A673 (cell line): Measurements from ENCODE around the gene C17orf100. TPM values are rescaled to one million over a fixed set of nuclear protein-coding genes. Genes with fewer than 3 reads are reported as not detected.

Experiments
- BruUV-seq: library from RNA; stranded (reverse); fragments of 400-500 nt; replicated peaks from 2 replicates; lab custom pipeline; 2021; lab: Mats Ljungman, UMichigan
- CTCF ChIA-PET: fragments of 300-600 bp; sonication (Branson Sonifier 250); formaldehyde crosslinking; loops from one replicate; lab custom pipeline; 2022; ENCODE audit warnings: antibody characterized with exemption; lab: Charles Lee
- POLR2A ChIA-PET: fragments of 300-600 bp; sonication (Branson Sonifier 250); formaldehyde crosslinking; loops from one replicate; lab custom pipeline; 2022; ENCODE audit warnings: antibody characterized with exemption; ENCODE audit not compliant: low non-redundant PET; lab: Charles Lee
- DNase-seq: peaks from one replicate; pipeline ENCODE4 v3.0.0-alpha.2; 2015; ENCODE audit warnings: low spot score
- H3K27ac ChIP-seq: fragments of 200-600 bp; sonication (generic); 2 replicates; pipeline ENCODE4 v1.5.1; 2016; ENCODE audit warnings: mixed run types, low read depth, mild to moderate bottlenecking, mixed read lengths, antibody characterized with exemption, low read length; ENCODE audit not compliant: poor library complexity, severe bottlenecking
- H3K27me3 ChIP-seq: fragments of 200-600 bp; sonication (generic); replicated peaks from 2 replicates; pipeline ENCODE4 v1.6.1; 2017; ENCODE audit warnings: mixed run types, low read depth, mild to moderate bottlenecking, mixed read lengths, antibody characterized with exemption, low read length; ENCODE audit not compliant: insufficient read depth, poor library complexity
- H3K36me3 ChIP-seq: fragments of 200-600 bp; sonication (generic); 2 replicates; pipeline ENCODE4 v1.6.1; 2016; ENCODE audit warnings: mixed run types, mild to moderate bottlenecking, mixed read lengths, antibody characterized with exemption, low read length; ENCODE audit not compliant: insufficient read depth, poor library complexity, severe bottlenecking
- H3K4me1 ChIP-seq: fragments of 200-600 bp; sonication (generic); 2 replicates; pipeline ENCODE4 v1.6.1; 2017; ENCODE audit warnings: mixed run types, mild to moderate bottlenecking, mixed read lengths, antibody characterized with exemption, low read length; ENCODE audit not compliant: insufficient read depth, poor library complexity, severe bottlenecking
- H3K4me3 ChIP-seq: fragments of 200-600 bp; sonication (generic); 2 replicates; pipeline ENCODE4 v1.5.1; 2016; ENCODE audit warnings: low read depth, mixed run types, mild to moderate bottlenecking, mixed read lengths, low read length; ENCODE audit not compliant: poor library complexity, severe bottlenecking
- H3K9me3 ChIP-seq: fragments of 200-600 bp; sonication (generic); 2 replicates; pipeline ENCODE4 v1.6.1; 2016; ENCODE audit warnings: mixed run types, low read depth, mild to moderate bottlenecking, mixed read lengths, antibody characterized with exemption, low read length; ENCODE audit not compliant: poor library complexity, severe bottlenecking
- EZH2 ChIP-seq: fragments of 200-600 bp; sonication (generic); IDR thresholded peaks from 2 replicates; pipeline ENCODE4 v1.6.1; 2017; ENCODE audit warnings: borderline replicate concordance, low read depth, mild to moderate bottlenecking, mixed read lengths, antibody characterized with exemption, low read length; ENCODE audit not compliant: poor library complexity, severe bottlenecking
- intact Hi-C: fragments of 100-400 bp; cut with micrococcal nuclease; formaldehyde crosslinking; loops from one replicate; pipeline ENCODE4 v1.10.0; 2022; ENCODE audit not compliant: unreplicated experiment
- total RNA-seq: library from RNA; stranded (reverse); gene quantifications from 2 replicates; pipeline ENCODE4 v1.2.3, GENCODE V29; 2021
- TF ChIP-seq, protein P1 (sequence below): fragments of 300-800, 200-600 bp; sonication (generic); conservative IDR thresholded peaks from 2 replicates; pipeline ENCODE4 v1.5.1; 2017; ENCODE audit warnings: low read depth, mild to moderate bottlenecking, antibody characterized with exemption, low read length, moderate library complexity, mixed read lengths

The C17orf100 gene
- total RNA-seq, 1 experiment from 2014 or later: 3.1 TPM

- Histone ChIP-seq H3K9me3 (no peaks in the 10 kb centered on the region), H3K4me1 (no peaks in the 10 kb centered on the region), H3K36me3 (no peaks in the 10 kb centered on the region), H3K27ac (no peak overlapping the region), H3K27me3 (peaks cover 17% of the 10 kb centered on the region), H3K4me3 (no peak overlapping the region)
- DNase-seq: no peak
- ChIA-PET CTCF (no interaction called here), POLR2A (no interaction called here)
- BruUV-seq: no TSS peak
- no peak for TF ChIP-seq EZH2
- TF ChIP-seq, protein P1, sequence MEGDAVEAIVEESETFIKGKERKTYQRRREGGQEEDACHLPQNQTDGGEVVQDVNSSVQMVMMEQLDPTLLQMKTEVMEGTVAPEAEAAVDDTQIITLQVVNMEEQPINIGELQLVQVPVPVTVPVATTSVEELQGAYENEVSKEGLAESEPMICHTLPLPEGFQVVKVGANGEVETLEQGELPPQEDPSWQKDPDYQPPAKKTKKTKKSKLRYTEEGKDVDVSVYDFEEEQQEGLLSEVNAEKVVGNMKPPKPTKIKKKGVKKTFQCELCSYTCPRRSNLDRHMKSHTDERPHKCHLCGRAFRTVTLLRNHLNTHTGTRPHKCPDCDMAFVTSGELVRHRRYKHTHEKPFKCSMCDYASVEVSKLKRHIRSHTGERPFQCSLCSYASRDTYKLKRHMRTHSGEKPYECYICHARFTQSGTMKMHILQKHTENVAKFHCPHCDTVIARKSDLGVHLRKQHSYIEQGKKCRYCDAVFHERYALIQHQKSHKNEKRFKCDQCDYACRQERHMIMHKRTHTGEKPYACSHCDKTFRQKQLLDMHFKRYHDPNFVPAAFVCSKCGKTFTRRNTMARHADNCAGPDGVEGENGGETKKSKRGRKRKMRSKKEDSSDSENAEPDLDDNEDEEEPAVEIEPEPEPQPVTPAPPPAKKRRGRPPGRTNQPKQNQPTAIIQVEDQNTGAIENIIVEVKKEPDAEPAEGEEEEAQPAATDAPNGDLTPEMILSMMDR: no peak
- intact Hi-C loops: no loop called here
Measured at GRCh38 chr17:6695565-6695964, 44.0 kb downstream of the C17orf100 start.

- no peaks in the 10 kb centered on the region for H3K9me3 ChIP-seq
- no TSS peak for BruUV-seq
- CTCF ChIA-PET: no interaction called here
- POLR2A ChIA-PET: no interaction called here
- intact Hi-C loops: no loop called here
- no peak overlapping the region for H3K27ac ChIP-seq
- H3K36me3 ChIP-seq: no peaks in the 10 kb centered on the region
- peaks cover 11% of the 10 kb centered on the region for H3K27me3 ChIP-seq
- TF ChIP-seq EZH2: no peak
- TF ChIP-seq, protein P1: no peak
- H3K4me3 ChIP-seq: no peak overlapping the region
- no peak for DNase-seq
- no peaks in the 10 kb centered on the region for H3K4me1 ChIP-seq
Measured at GRCh38 chr17:6696906-6697305, 45.3 kb downstream of the C17orf100 start.

DNA sequence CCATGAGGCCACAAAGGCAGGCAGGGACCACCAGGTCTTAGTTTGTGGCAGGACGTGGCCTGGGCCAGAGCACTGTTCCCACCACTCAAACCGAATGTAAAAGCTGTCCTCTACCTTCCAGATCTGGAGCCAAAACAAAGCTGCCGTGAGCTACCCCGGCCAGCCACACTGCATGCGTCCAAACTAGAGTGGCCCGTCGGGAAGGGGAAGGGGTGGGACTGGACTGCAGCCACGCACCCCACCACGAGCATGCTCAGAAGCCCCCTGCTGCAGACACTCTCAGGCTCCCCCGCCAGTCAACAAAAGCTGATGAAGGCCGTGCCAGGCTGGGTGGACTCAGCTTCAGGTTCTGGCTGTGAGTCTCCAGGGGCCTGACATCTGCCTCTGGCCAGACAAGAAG is 46.4 kb downstream of the C17orf100 start:
- Histone ChIP-seq H3K27ac (no peak overlapping the region), H3K9me3 (no peaks in the 10 kb centered on the region), H3K4me1 (no peaks in the 10 kb centered on the region), H3K4me3 (no peak overlapping the region), H3K36me3 (no peaks in the 10 kb centered on the region), H3K27me3 (peaks cover 11% of the 10 kb centered on the region)
- no TSS peak for BruUV-seq
- intact Hi-C loops: no loop called here
- TF ChIP-seq, protein P1: no peak
- no peak for TF ChIP-seq EZH2
- DNase-seq: no peak
- ChIA-PET CTCF (interaction anchor here (0.6 kb wide), 1 partner anchor 854 kb away, joined by 5 read pairs; no protein-coding TSS in a partner anchor), POLR2A (interaction anchor here (0.6 kb wide), 1 partner anchor 787 kb away, joined by 12 read pairs; no protein-coding TSS in a partner anchor)
